Stomach smooth muscle (tissue), 2 donors: ENCODE data around the gene WRAP53.

Experiments used
- H3K27ac ChIP-seq: one replicate; pipeline ENCODE4 v1.7.0; 2013; ENCODE audit warnings: mild to moderate bottlenecking, low read length, inconsistent platforms
- H3K27me3 ChIP-seq, 2 donors: one replicate each; pipeline ENCODE4 v1.7.0; 2013; ENCODE audit warnings: low read length in 2 of 2; ENCODE audit not compliant: insufficient read depth in 2 of 2, control insufficient read depth in 1 of 2
- H3K36me3 ChIP-seq, 2 donors: one replicate each; pipeline ENCODE4 v1.7.0; 2013; ENCODE audit warnings: low read length in 2 of 2; ENCODE audit not compliant: control insufficient read depth in 2 of 2, insufficient read depth in 2 of 2
- H3K4me1 ChIP-seq: one replicate; pipeline ENCODE4 v1.7.0; 2013; ENCODE audit warnings: low read length; ENCODE audit not compliant: control insufficient read depth, insufficient read depth
- H3K4me3 ChIP-seq, 2 donors: one replicate each; pipeline ENCODE4 v1.7.0; 2013; ENCODE audit warnings: low read length in 2 of 2
- H3K9ac ChIP-seq, 2 donors: one replicate each; pipeline ENCODE4 v1.7.0; 2013; ENCODE audit warnings: low read length in 2 of 2, mild to moderate bottlenecking in 1 of 2
- H3K9me3 ChIP-seq, 2 donors: one replicate each; pipeline ENCODE4 v1.7.0; 2013; ENCODE audit warnings: low read length in 2 of 2; ENCODE audit not compliant: control insufficient read depth in 2 of 2
- donor health status: healthy.
- donor health status: Pancreatic carcinoma.

WRAP53 gene

GRCh38 chr17:7747635-7748071 lies 59.4 kb downstream of the WRAP53 start:
- Histone ChIP-seq H3K9me3 (no peaks in the 10 kb centered on the region), H3K4me3 (no peak overlapping the region), H3K4me1 (no peaks in the 10 kb centered on the region), H3K9ac (no peak overlapping the region), H3K27ac (no peak overlapping the region), H3K27me3 (peaks cover 2 to 7% of the 10 kb centered on the region in 2 donors), H3K36me3 (no peaks in the 10 kb centered on the region)

GRCh38 chr17:7748076-7748775 lies 59.9 kb downstream of the WRAP53 start:
- no peak overlapping the region for H3K4me3 ChIP-seq
- H3K9me3 ChIP-seq = no peaks in the 10 kb centered on the region
- peaks cover 0 to 6% of the 10 kb centered on the region in 2 donors for H3K27me3 ChIP-seq
- H3K36me3 ChIP-seq = no peaks in the 10 kb centered on the region
- H3K9ac ChIP-seq = no peak overlapping the region
- H3K4me1 ChIP-seq = no peaks in the 10 kb centered on the region
- H3K27ac ChIP-seq = no peak overlapping the region

- H3K9me3 ChIP-seq = no peaks in the 10 kb centered on the region
- no peak overlapping the region for H3K9ac ChIP-seq
- no peak overlapping the region for H3K27ac ChIP-seq
- H3K36me3 ChIP-seq = no peaks in the 10 kb centered on the region
- H3K27me3 ChIP-seq = peaks cover 0 to 1% of the 10 kb centered on the region in 2 donors
- no peaks in the 10 kb centered on the region for H3K4me1 ChIP-seq
- H3K4me3 ChIP-seq = no peak overlapping the region
Observed at GRCh38 chr17:7750321-7750821, 62.1 kb downstream of the WRAP53 start.
